ENCODE results near the gene DNM3. TPM values are rescaled to one million over a fixed set of nuclear protein-coding genes. Genes with fewer than 3 reads are reported as not detected.

DNM3 gene
- total and polyA plus RNA-seq, 10 of the 15 experiments (the other 5 are each of a cell fraction or from before 2014, with no cell fraction given) = 0.03 to 1.5 (median 0.08) TPM; not detected in 3

DNA sequence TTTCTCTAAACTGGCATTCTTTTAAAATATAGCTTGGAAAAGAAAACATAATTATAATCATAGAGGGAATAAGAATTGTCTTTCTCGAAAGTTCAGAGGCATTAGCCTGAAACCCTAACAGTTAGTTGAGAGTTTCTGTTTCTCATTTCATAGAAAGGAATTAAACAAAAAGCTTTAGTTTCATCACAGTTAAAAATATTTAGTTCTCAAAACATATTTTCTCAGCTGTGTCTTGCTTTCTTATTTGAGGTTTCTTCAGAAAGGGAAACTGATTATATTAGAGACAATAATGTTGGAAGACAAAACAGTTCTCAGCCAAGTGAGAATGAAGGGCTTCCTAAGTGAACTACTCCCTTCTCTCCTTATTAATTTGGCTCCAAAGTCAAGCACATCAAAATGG lies 503.8 kb downstream of the DNM3 start (continued):
- TF ChIP-seq, protein P1, sequence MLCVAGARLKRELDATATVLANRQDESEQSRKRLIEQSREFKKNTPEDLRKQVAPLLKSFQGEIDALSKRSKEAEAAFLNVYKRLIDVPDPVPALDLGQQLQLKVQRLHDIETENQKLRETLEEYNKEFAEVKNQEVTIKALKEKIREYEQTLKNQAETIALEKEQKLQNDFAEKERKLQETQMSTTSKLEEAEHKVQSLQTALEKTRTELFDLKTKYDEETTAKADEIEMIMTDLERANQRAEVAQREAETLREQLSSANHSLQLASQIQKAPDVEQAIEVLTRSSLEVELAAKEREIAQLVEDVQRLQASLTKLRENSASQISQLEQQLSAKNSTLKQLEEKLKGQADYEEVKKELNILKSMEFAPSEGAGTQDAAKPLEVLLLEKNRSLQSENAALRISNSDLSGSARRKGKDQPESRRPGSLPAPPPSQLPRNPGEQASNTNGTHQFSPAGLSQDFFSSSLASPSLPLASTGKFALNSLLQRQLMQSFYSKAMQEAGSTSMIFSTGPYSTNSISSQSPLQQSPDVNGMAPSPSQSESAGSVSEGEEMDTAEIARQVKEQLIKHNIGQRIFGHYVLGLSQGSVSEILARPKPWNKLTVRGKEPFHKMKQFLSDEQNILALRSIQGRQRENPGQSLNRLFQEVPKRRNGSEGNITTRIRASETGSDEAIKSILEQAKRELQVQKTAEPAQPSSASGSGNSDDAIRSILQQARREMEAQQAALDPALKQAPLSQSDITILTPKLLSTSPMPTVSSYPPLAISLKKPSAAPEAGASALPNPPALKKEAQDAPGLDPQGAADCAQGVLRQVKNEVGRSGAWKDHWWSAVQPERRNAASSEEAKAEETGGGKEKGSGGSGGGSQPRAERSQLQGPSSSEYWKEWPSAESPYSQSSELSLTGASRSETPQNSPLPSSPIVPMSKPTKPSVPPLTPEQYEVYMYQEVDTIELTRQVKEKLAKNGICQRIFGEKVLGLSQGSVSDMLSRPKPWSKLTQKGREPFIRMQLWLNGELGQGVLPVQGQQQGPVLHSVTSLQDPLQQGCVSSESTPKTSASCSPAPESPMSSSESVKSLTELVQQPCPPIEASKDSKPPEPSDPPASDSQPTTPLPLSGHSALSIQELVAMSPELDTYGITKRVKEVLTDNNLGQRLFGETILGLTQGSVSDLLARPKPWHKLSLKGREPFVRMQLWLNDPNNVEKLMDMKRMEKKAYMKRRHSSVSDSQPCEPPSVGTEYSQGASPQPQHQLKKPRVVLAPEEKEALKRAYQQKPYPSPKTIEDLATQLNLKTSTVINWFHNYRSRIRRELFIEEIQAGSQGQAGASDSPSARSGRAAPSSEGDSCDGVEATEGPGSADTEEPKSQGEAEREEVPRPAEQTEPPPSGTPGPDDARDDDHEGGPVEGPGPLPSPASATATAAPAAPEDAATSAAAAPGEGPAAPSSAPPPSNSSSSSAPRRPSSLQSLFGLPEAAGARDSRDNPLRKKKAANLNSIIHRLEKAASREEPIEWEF (IDR thresholded peaks at IDR 0.05; ENCODE audit: insufficient replicate concordance, low read depth, low read length) = no peak
- peak; percentile 44; the same call in 1 of the 2 replicates for TF ChIP-seq ZNF687 (IDR thresholded peaks at IDR 0.05)
- TF ChIP-seq ZNF24 (IDR thresholded peaks at IDR 0.05) = 0 out of 2 replicates have a peak, but pooled peaks have one; percentile 17
- TF ChIP-seq MEF2A (IDR thresholded peaks at IDR 0.05; ENCODE audit: insufficient read depth, low read depth, low read length) = no peak
- TF ChIP-seq STAT1 (conservative IDR thresholded peaks at IDR 0.05) = no peak
- TF ChIP-seq ZNF592 (IDR thresholded peaks at IDR 0.05) = 0 out of 2 replicates have a peak, but pooled peaks have one; percentile 5
- no peak for TF ChIP-seq IKZF1 (conservative IDR thresholded peaks at IDR 0.05)
- TF ChIP-seq ZNF217 (IDR thresholded peaks at IDR 0.05) = peak; percentile 34; the same call in 1 of the 2 replicates
- TF ChIP-seq SMAD1 (IDR thresholded peaks at IDR 0.05; ENCODE audit: low read depth, partially characterized antibody) = no peak

Data from GM12878 (cell line).